Lung (tissue), 12 donors: Measurements from ENCODE around the gene GALNS. TPM values are rescaled to one million over a fixed set of nuclear protein-coding genes. Genes with fewer than 3 reads are reported as not detected.

ENCODE experiments used
- ATAC-seq: fragments of 200-7000 bp; cut with Tn5 transposase; one replicate; pipeline ENCODE4 v1.9.1; 2020; ENCODE audit warnings: moderate number of reproducible peaks; ENCODE audit not compliant: insufficient read depth, low FRiP score
- DNase-seq, 3 donors: peaks; one replicate each; pipeline ENCODE4 v3.0.0-alpha.2; 2013 to 2017
- H3K27ac ChIP-seq, 2 donors: one replicate each; pipeline ENCODE4 v1.5.1; 2013; ENCODE audit warnings: mild to moderate bottlenecking in 2 of 2, moderate library complexity in 2 of 2, control low read depth in 1 of 2, inconsistent platforms in 1 of 2, low read depth in 1 of 2, low read length in 1 of 2
- H3K27me3 ChIP-seq, 3 donors: one replicate each; pipeline ENCODE4 v1.5.1; 2013; ENCODE audit warnings: low read length in 2 of 3; ENCODE audit not compliant: control insufficient read depth in 3 of 3, insufficient read depth in 3 of 3
- H3K36me3 ChIP-seq, 4 donors: one replicate each; pipeline ENCODE4 v1.5.1; 2013; ENCODE audit warnings: low read length in 4 of 4, mild to moderate bottlenecking in 1 of 4, moderate library complexity in 1 of 4; ENCODE audit not compliant: control insufficient read depth in 4 of 4, insufficient read depth in 4 of 4
- H3K4me1 ChIP-seq, 5 donors: one replicate each; pipeline ENCODE4 v1.5.1; 2013; ENCODE audit warnings: low read length in 5 of 5, mild to moderate bottlenecking in 2 of 5, moderate library complexity in 1 of 5; ENCODE audit not compliant: control insufficient read depth in 5 of 5, insufficient read depth in 5 of 5
- H3K4me3 ChIP-seq: one replicate; pipeline ENCODE4 v1.5.1; 2013; ENCODE audit warnings: mild to moderate bottlenecking, control low read depth, moderate library complexity
- H3K9ac ChIP-seq, 2 donors: one replicate each; pipeline ENCODE4 v1.5.1; 2013; ENCODE audit warnings: low read length in 2 of 2, control low read depth in 1 of 2; ENCODE audit not compliant: insufficient read depth in 1 of 2
- H3K9me3 ChIP-seq, 4 donors: one replicate each; pipeline ENCODE4 v1.5.1; 2013; ENCODE audit warnings: low read length in 3 of 4, mild to moderate bottlenecking in 1 of 4, moderate library complexity in 1 of 4; ENCODE audit not compliant: control insufficient read depth in 4 of 4, insufficient read depth in 3 of 4
- CTCF ChIP-seq: IDR thresholded peaks from 2 replicates; pipeline ENCODE4 v1.5.1; 2012; ENCODE audit warnings: mild to moderate bottlenecking; ENCODE audit errors: control extremely low read depth, extremely low read depth
- WGBS, 2 donors: extraction: QIAGEN DNeasy Blood & Tissue Kit; methylation state at CpG; one replicate each; pipeline ENCODE4 v1.1.7; 2013; 5-methylcytosine and 5-hydroxymethylcytosine counted together
- polyA plus RNA-seq, 2 donors: library from polyadenylated mRNA; stranded (reverse); fragments of 200-250 nt; gene quantifications; one replicate each; pipeline ENCODE4 v1.2.1, GENCODE V29; 2013
- total RNA-seq, 2 donors: library from RNA; depleted of rRNA in 1 of 2; stranded (reverse); fragments of >200 nt in 1 of 2; gene quantifications; one replicate each; pipeline ENCODE4 v1.2.1, GENCODE V29; 2014 to 2021
- donor health status: control.
- donor health status: control.
- donor health status: Bipolar disorder and iron deficiency.
- donor health status: healthy.
- donor health status: DM: yes; HTN: yes; CAD: no.

The GALNS gene
- total and polyA plus RNA-seq, 4 donors: 21.4 to 61.9 (median 30.3) TPM

DNA sequence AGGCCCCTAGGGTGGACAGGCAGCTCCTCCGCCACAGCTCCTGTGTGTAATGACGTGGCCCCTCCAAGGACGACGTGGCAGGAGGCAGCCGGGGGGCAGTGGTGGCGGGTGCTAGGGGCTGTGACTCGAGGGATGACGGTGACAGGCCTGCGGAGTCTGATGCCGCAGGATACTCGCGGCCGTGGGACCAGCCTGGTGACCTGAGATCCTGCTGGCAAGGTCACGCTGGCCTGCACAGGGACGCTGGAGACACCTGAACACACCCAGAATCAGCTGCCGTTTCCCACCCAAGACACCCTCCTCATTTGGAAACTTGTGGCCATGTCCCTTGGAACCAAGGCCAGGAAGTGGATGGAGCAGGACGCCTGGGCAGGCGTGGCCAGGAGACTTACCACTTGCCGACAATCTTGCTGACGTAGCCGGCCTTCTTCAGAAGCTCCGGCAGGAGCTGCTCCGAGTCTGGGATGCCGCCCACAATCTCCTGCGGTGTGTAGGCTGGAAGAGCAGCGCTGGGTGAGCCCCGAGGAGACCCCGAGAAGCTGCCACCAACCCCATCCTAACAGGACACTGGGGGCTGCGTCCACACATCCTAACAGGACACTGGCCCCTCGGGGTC is 16.0 kb downstream of the GALNS start:
- no peak for DNase-seq
- no peak for ATAC-seq
- Histone ChIP-seq H3K4me3 (no peak overlapping the region), H3K27me3 (no peaks in the 10 kb centered on the region), H3K36me3 (peaks cover 0 to 45% (median 8%) of the 10 kb centered on the region in 4 donors), H3K9me3 (no peaks in the 10 kb centered on the region), H3K9ac (no peak overlapping the region), H3K27ac (no peak overlapping the region), H3K4me1 (no peaks in the 10 kb centered on the region)
- TF ChIP-seq CTCF: no peak
- WGBS, 2 donors: 73 to 86% methylated on average over 25 to 30 of the region's 30 CpGs

- TF ChIP-seq CTCF: no peak
- DNase-seq: no peak
- Histone ChIP-seq H3K27ac (no peak overlapping the region), H3K36me3 (peaks cover 0 to 52% (median 9%) of the 10 kb centered on the region in 4 donors), H3K27me3 (no peaks in the 10 kb centered on the region), H3K4me3 (no peak overlapping the region), H3K9ac (no peak overlapping the region), H3K9me3 (no peaks in the 10 kb centered on the region), H3K4me1 (no peaks in the 10 kb centered on the region)
- ATAC-seq: no peak
- WGBS, 2 donors: 61 to 86% methylated on average over 24 of the region's 24 CpGs
Observed at GRCh38 chr16:88839745-88840599, 16.8 kb downstream of the GALNS start.

DNA sequence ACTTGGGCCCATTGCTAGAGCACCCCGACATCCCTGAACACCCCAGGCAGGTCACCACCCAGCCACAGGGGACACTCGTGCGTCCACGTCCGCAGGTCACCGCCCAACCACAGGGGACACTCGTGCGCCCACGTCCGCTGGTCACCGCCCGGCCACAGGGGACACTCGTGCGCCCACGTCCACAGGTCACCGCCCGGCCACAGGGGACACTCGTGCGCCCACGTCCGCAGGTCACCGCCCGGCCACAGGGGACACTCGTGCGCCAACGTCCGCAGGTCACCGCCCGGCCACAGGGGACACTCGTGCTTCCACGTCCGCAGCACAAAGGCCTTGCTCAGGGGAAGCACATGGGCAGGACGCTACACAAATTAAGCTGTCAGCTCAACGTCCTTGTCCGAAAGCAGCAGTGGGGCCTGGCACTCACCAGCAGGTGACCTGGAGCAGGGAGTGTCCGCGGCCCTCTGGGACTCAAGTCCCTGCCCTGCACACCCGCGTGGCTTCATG is 17.7 kb downstream of the GALNS start:
- no peak for DNase-seq
- no peak overlapping the region for H3K27ac ChIP-seq
- no peak overlapping the region for H3K9ac ChIP-seq
- no peaks in the 10 kb centered on the region for H3K9me3 ChIP-seq
- no peak for TF ChIP-seq CTCF
- H3K27me3 ChIP-seq: no peaks in the 10 kb centered on the region
- no peak overlapping the region for H3K4me3 ChIP-seq
- no peaks in the 10 kb centered on the region for H3K4me1 ChIP-seq
- 91 to 94% methylated on average over 39 of the region's 39 CpGs for WGBS, 2 donors
- H3K36me3 ChIP-seq: peaks cover 0 to 56% (median 9%) of the 10 kb centered on the region in 4 donors
- no peak for ATAC-seq
